WTC11 (cell line): ENCODE results near the gene EDC3. TPM values are rescaled to one million over a fixed set of nuclear protein-coding genes. Genes with fewer than 3 reads are reported as not detected.
A peak's percentile ranks its signal among the peaks of the same experiment; 100 is the strongest.

ENCODE experiments used
- ATAC-seq: fragments of 200-7000 bp; cut with Tn5 transposase; 2 replicates; pipeline ENCODE4 v1.10.0; 2021; ENCODE audit warnings: mild to moderate bottlenecking, moderate library complexity
- CTCF ChIA-PET: fragments of 300-600 bp; sonication (Branson Sonifier 250); formaldehyde crosslinking; loops from one replicate; lab custom pipeline; 2021; ENCODE audit warnings: antibody characterized with exemption; lab: Charles Lee
- POLR2A ChIA-PET: fragments of 350-600 bp; sonication (Branson Sonifier 250); formaldehyde crosslinking; loops from one replicate; lab custom pipeline; 2021; ENCODE audit warnings: antibody characterized with exemption; lab: Charles Lee
- DNase-seq: peaks from one replicate; pipeline ENCODE4 v3.0.0; 2021; ENCODE audit warnings: low spot score
- H3K27ac Mint-ChIP-seq: 2 replicates; pipeline ENCODE4 v1.8.0; 2021; ENCODE audit warnings: mixed read lengths
- H3K27me3 Mint-ChIP-seq: 2 replicates; pipeline ENCODE4 v1.8.0; 2021; ENCODE audit warnings: low read depth, mild to moderate bottlenecking, moderate library complexity, mixed read lengths
- H3K36me3 Mint-ChIP-seq: 2 replicates; pipeline ENCODE4 v1.8.0; 2021; ENCODE audit warnings: mixed read lengths
- H3K4me1 Mint-ChIP-seq: 2 replicates; pipeline ENCODE4 v1.8.0; 2022; ENCODE audit warnings: mixed read lengths
- H3K4me3 Mint-ChIP-seq: 2 replicates; pipeline ENCODE4 v1.8.0; 2021; ENCODE audit warnings: mild to moderate bottlenecking, moderate library complexity, mixed read lengths
- H3K9me3 Mint-ChIP-seq: 2 replicates; pipeline ENCODE4 v1.8.0; 2021; ENCODE audit warnings: mixed read lengths
- ARID4B ChIP-seq: sonication (generic); formaldehyde crosslinking; IDR thresholded peaks from 2 replicates; pipeline ENCODE4 v1.8.0; 2023; ENCODE audit warnings: missing genetic modification reagents, mild to moderate bottlenecking, borderline replicate concordance
- ATF3 ChIP-seq: sonication (generic); formaldehyde crosslinking; conservative IDR thresholded peaks from 2 replicates; pipeline ENCODE4 v1.8.1; 2022; ENCODE audit warnings: mild to moderate bottlenecking, missing genetic modification reagents
- EMX1 ChIP-seq: fragments of 250-450 bp; sonication (Bioruptor Pico); IDR thresholded peaks from 2 replicates; pipeline ENCODE4 v1.8.0; 2021; ENCODE audit warnings: mild to moderate bottlenecking
- FOXJ3 ChIP-seq: sonication (generic); formaldehyde crosslinking; IDR thresholded peaks from 2 replicates; pipeline ENCODE4 v1.9.0; 2021; ENCODE audit warnings: missing genetic modification reagents, mild to moderate bottlenecking, borderline replicate concordance
- GRHL2 ChIP-seq: fragments of 250-450 bp; sonication (Bioruptor Pico); IDR thresholded peaks from 2 replicates; pipeline ENCODE4 v1.8.0; 2022; ENCODE audit warnings: mild to moderate bottlenecking, moderate library complexity; ENCODE audit not compliant: insufficient replicate concordance, severe bottlenecking
- GTF2I ChIP-seq: fragments of 250-450 bp; sonication (Bioruptor Pico); conservative IDR thresholded peaks from 2 replicates; pipeline ENCODE4 v1.4.0; 2021; ENCODE audit warnings: mild to moderate bottlenecking
- HMGA2 ChIP-seq: fragments of 250-450 bp; sonication (Bioruptor Pico); IDR thresholded peaks from 2 replicates; pipeline ENCODE4 v1.4.0; 2021; ENCODE audit warnings: mild to moderate bottlenecking, moderate library complexity
- NR1H2 ChIP-seq: sonication (generic); formaldehyde crosslinking; IDR thresholded peaks from 2 replicates; pipeline ENCODE4 v1.9.0; 2021; ENCODE audit warnings: mild to moderate bottlenecking, moderate library complexity, missing genetic modification reagents
- NR2C2 ChIP-seq: sonication (generic); formaldehyde crosslinking; IDR thresholded peaks from 2 replicates; pipeline ENCODE4 v1.8.0; 2022; ENCODE audit warnings: mild to moderate bottlenecking, missing genetic modification reagents
- PRRX2 ChIP-seq: fragments of 250-450 bp; sonication (Bioruptor Pico); IDR thresholded peaks from 2 replicates; pipeline ENCODE4 v1.8.0; 2021; ENCODE audit warnings: mild to moderate bottlenecking
- SMAD3 ChIP-seq: sonication (generic); formaldehyde crosslinking; IDR thresholded peaks from 2 replicates; pipeline ENCODE4 v1.8.0; 2022; ENCODE audit warnings: missing genetic modification reagents, mild to moderate bottlenecking, borderline replicate concordance
- SP1 ChIP-seq: sonication (generic); formaldehyde crosslinking; conservative IDR thresholded peaks from 2 replicates; pipeline ENCODE4 v1.8.1; 2022; ENCODE audit warnings: missing genetic modification reagents
- ZNF232 ChIP-seq: sonication (generic); formaldehyde crosslinking; IDR thresholded peaks from 2 replicates; pipeline ENCODE4 v1.8.0; 2022; ENCODE audit warnings: mild to moderate bottlenecking, missing genetic modification reagents
- total RNA-seq: library from RNA; stranded (reverse); gene quantifications from 3 replicates; pipeline ENCODE4 v1.2.3, GENCODE V29; 2021
- TF ChIP-seq, protein P1 (sequence below): fragments of 250-450 bp; sonication (Bioruptor Pico); IDR thresholded peaks from 2 replicates; pipeline ENCODE4 v1.9.0; 2021; ENCODE audit warnings: mild to moderate bottlenecking
- TF ChIP-seq, protein P2 (sequence below): sonication (generic); formaldehyde crosslinking; IDR thresholded peaks from 2 replicates; pipeline ENCODE4 v1.8.0; 2023; ENCODE audit warnings: missing genetic modification reagents
- TF ChIP-seq, protein P3 (sequence below): sonication (generic); formaldehyde crosslinking; IDR thresholded peaks from 2 replicates; pipeline ENCODE4 v1.8.1; 2023; ENCODE audit warnings: mild to moderate bottlenecking, missing genetic modification reagents, borderline replicate concordance

EDC3 gene
- total RNA-seq, 1 experiment from 2014 or later = 54.7 TPM

- TF ChIP-seq, protein P1, sequence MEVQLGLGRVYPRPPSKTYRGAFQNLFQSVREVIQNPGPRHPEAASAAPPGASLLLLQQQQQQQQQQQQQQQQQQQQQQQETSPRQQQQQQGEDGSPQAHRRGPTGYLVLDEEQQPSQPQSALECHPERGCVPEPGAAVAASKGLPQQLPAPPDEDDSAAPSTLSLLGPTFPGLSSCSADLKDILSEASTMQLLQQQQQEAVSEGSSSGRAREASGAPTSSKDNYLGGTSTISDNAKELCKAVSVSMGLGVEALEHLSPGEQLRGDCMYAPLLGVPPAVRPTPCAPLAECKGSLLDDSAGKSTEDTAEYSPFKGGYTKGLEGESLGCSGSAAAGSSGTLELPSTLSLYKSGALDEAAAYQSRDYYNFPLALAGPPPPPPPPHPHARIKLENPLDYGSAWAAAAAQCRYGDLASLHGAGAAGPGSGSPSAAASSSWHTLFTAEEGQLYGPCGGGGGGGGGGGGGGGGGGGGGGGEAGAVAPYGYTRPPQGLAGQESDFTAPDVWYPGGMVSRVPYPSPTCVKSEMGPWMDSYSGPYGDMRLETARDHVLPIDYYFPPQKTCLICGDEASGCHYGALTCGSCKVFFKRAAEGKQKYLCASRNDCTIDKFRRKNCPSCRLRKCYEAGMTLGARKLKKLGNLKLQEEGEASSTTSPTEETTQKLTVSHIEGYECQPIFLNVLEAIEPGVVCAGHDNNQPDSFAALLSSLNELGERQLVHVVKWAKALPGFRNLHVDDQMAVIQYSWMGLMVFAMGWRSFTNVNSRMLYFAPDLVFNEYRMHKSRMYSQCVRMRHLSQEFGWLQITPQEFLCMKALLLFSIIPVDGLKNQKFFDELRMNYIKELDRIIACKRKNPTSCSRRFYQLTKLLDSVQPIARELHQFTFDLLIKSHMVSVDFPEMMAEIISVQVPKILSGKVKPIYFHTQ (CRISPR knock-in tag) = peak; percentile 53; the same call in 1 of the 2 replicates
- TF ChIP-seq NR1H2 (CRISPR knock-in tag) (no peak), ZNF232 (CRISPR knock-in tag) (0 out of 2 replicates have a peak, but pooled peaks have one; percentile 23), EMX1 (CRISPR knock-in tag) (peak; percentile 78; the same call in 1 of the 2 replicates), HMGA2 (CRISPR knock-in tag) (peak; percentile 36; the same call in 1 of the 2 replicates), GRHL2 (CRISPR knock-in tag) (no peak), GTF2I (CRISPR knock-in tag) (peak; percentile 100)
- TF ChIP-seq, protein P2, sequence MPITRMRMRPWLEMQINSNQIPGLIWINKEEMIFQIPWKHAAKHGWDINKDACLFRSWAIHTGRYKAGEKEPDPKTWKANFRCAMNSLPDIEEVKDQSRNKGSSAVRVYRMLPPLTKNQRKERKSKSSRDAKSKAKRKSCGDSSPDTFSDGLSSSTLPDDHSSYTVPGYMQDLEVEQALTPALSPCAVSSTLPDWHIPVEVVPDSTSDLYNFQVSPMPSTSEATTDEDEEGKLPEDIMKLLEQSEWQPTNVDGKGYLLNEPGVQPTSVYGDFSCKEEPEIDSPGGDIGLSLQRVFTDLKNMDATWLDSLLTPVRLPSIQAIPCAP (CRISPR knock-in tag) = no peak
Observed at GRCh38 chr15:74614744-74615507, 80.9 kb downstream of the EDC3 start (continued).

- ChIA-PET CTCF (interaction anchor here (0.6 to 4.3 kb wide), 14 partner anchors 12 to 848 kb away, joined by 3 to 29 read pairs (median 5); partner anchors contain the start of gene ARID3B), POLR2A (interaction anchor here (0.6 to 3.4 kb wide), 5 partner anchors 16 to 289 kb away, joined by 3 to 16 read pairs (median 10); no protein-coding TSS in a partner anchor)
- DNase-seq (peak; percentile 83), ATAC-seq (peak; percentile 58)
- Mint-ChIP-seq H3K36me3 (no peaks in the 10 kb centered on the region), H3K9me3 (no peaks in the 10 kb centered on the region), H3K4me3 (peak overlapping the region; percentile 86), H3K4me1 (peaks cover 17% of the 10 kb centered on the region), H3K27me3 (peaks cover 28% of the 10 kb centered on the region), H3K27ac (no peak overlapping the region)
- TF ChIP-seq PRRX2 (CRISPR knock-in tag) = no peak
- peak; percentile 92 for TF ChIP-seq SP1 (CRISPR knock-in tag)
- no peak for TF ChIP-seq ATF3 (CRISPR knock-in tag)
- TF ChIP-seq NR2C2 (CRISPR knock-in tag) = no peak
- no peak for TF ChIP-seq FOXJ3 (CRISPR knock-in tag)
- no peak for TF ChIP-seq ARID4B (CRISPR knock-in tag)
- TF ChIP-seq SMAD3 (CRISPR knock-in tag) = no peak
- TF ChIP-seq, protein P3, sequence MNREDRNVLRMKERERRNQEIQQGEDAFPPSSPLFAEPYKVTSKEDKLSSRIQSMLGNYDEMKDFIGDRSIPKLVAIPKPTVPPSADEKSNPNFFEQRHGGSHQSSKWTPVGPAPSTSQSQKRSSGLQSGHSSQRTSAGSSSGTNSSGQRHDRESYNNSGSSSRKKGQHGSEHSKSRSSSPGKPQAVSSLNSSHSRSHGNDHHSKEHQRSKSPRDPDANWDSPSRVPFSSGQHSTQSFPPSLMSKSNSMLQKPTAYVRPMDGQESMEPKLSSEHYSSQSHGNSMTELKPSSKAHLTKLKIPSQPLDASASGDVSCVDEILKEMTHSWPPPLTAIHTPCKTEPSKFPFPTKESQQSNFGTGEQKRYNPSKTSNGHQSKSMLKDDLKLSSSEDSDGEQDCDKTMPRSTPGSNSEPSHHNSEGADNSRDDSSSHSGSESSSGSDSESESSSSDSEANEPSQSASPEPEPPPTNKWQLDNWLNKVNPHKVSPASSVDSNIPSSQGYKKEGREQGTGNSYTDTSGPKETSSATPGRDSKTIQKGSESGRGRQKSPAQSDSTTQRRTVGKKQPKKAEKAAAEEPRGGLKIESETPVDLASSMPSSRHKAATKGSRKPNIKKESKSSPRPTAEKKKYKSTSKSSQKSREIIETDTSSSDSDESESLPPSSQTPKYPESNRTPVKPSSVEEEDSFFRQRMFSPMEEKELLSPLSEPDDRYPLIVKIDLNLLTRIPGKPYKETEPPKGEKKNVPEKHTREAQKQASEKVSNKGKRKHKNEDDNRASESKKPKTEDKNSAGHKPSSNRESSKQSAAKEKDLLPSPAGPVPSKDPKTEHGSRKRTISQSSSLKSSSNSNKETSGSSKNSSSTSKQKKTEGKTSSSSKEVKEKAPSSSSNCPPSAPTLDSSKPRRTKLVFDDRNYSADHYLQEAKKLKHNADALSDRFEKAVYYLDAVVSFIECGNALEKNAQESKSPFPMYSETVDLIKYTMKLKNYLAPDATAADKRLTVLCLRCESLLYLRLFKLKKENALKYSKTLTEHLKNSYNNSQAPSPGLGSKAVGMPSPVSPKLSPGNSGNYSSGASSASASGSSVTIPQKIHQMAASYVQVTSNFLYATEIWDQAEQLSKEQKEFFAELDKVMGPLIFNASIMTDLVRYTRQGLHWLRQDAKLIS (CRISPR knock-in tag) = no peak
Observed at GRCh38 chr15:74613953-74614743, 81.7 kb downstream of the EDC3 start.
